ENCODE measurements around the gene TMPRSS6.

The TMPRSS6 gene

GRCh38 chr22:37058917-37059701 is 50.4 kb downstream of the TMPRSS6 start:
- TF ChIP-seq CTCF (IDR thresholded peaks at IDR 0.05; ENCODE audit: low read depth, low read length, missing control alignments) = no peak
- DNase-seq (ENCODE audit: low read depth) = no peak
- H3K4me3 ChIP-seq (ENCODE audit: low read depth, low read length) = no peak overlapping the region

GRCh38 chr22:37057796-37058510 is 51.6 kb downstream of the TMPRSS6 start:
- no peak for DNase-seq (ENCODE audit: low read depth)
- no peak for TF ChIP-seq CTCF (IDR thresholded peaks at IDR 0.05; ENCODE audit: low read depth, low read length, missing control alignments)
- no peak overlapping the region for H3K4me3 ChIP-seq (ENCODE audit: low read depth, low read length)

- no peak overlapping the region for H3K4me3 ChIP-seq (ENCODE audit: low read depth, low read length)
- no peak for TF ChIP-seq CTCF (IDR thresholded peaks at IDR 0.05; ENCODE audit: low read depth, low read length, missing control alignments)
- no peak for DNase-seq (ENCODE audit: low read depth)
These were observed 52.3 kb downstream of the TMPRSS6 start for GRCh38 chr22:37057226-37057625.

GRCh38 chr22:37056246-37056645 is 53.3 kb downstream of the TMPRSS6 start:
- TF ChIP-seq CTCF (IDR thresholded peaks at IDR 0.05; ENCODE audit: low read depth, low read length, missing control alignments) = no peak
- no peak for DNase-seq (ENCODE audit: low read depth)
- no peak overlapping the region for H3K4me3 ChIP-seq (ENCODE audit: low read depth, low read length)

GRCh38 chr22:37054600-37055365 is 54.7 kb downstream of the TMPRSS6 start:
- no peak overlapping the region for H3K4me3 ChIP-seq (ENCODE audit: low read depth, low read length)
- no peak for DNase-seq (ENCODE audit: low read depth)
- TF ChIP-seq CTCF (IDR thresholded peaks at IDR 0.05; ENCODE audit: low read depth, low read length, missing control alignments) = no peak

- no peak for DNase-seq (ENCODE audit: low read depth)
- H3K4me3 ChIP-seq (ENCODE audit: low read depth, low read length) = no peak overlapping the region
- no peak for TF ChIP-seq CTCF (IDR thresholded peaks at IDR 0.05; ENCODE audit: low read depth, low read length, missing control alignments)
These were observed 55.5 kb downstream of the TMPRSS6 start for GRCh38 chr22:37054056-37054395.
